Stimulated activated CD4-positive, alpha-beta T cell treated with anti-CD3 and anti-CD28 coated beads, Interleukin-15, amount 100 ng/mL, for 24 hours (primary cell): ENCODE results near the gene SNIP1.
A peak's percentile ranks its signal among the peaks of the same experiment; 100 is the strongest.
"Not testable (repeated sequence)": the region's sequence is repeated elsewhere in the genome, so short reads cannot be mapped to it uniquely, and the experiment has no call there.

ENCODE experiments used
- DNase-seq: peaks from one replicate; pipeline ENCODE4 v3.0.0-alpha.2; 2020

Gene SNIP1

GRCh38 chr1:37509181-37509580 lies 44.9 kb downstream of the SNIP1 start:
- DNase-seq = no peak

- no peak for DNase-seq
These were observed 47.4 kb downstream of the SNIP1 start for GRCh38 chr1:37506740-37507139.

- not testable (repeated sequence) for DNase-seq
These were observed 51.3 kb downstream of the SNIP1 start for GRCh38 chr1:37502791-37503190.

GRCh38 chr1:37502104-37502503 lies 52.0 kb downstream of the SNIP1 start:
- DNase-seq = no peak

- DNase-seq = no peak
These were observed 52.4 kb downstream of the SNIP1 start for GRCh38 chr1:37501661-37502060.

- no peak for DNase-seq
These were observed 55.0 kb downstream of the SNIP1 start for GRCh38 chr1:37498872-37499617.

- no peak for DNase-seq
These were observed 56.3 kb downstream of the SNIP1 start for GRCh38 chr1:37497832-37498231.

- no peak for DNase-seq
These were observed 58.2 kb downstream of the SNIP1 start for GRCh38 chr1:37495875-37496274.

- DNase-seq = no peak
These were observed 60.6 kb downstream of the SNIP1 start for GRCh38 chr1:37493336-37494098.

- DNase-seq = no peak
These were observed 66.5 kb downstream of the SNIP1 start for GRCh38 chr1:37487619-37487984.

- DNase-seq = peak; percentile 82
These were observed 67.1 kb downstream of the SNIP1 start for GRCh38 chr1:37486680-37487618.

GRCh38 chr1:37485902-37486679 lies 68.0 kb downstream of the SNIP1 start:
- peak; percentile 14 for DNase-seq
